SH-SY5Y (cell line): ENCODE results near the gene ABTB2.

ENCODE experiments used
- GATA2 ChIP-seq: IDR thresholded peaks from 2 replicates; pipeline ENCODE4 v1.6.1; 2011; ENCODE audit warnings: mild to moderate bottlenecking, low read depth, low read length
- GATA3 ChIP-seq: IDR thresholded peaks from 2 replicates; pipeline ENCODE4 v1.6.1; 2011; ENCODE audit warnings: low read depth, mild to moderate bottlenecking, low read length, moderate library complexity

DNA sequence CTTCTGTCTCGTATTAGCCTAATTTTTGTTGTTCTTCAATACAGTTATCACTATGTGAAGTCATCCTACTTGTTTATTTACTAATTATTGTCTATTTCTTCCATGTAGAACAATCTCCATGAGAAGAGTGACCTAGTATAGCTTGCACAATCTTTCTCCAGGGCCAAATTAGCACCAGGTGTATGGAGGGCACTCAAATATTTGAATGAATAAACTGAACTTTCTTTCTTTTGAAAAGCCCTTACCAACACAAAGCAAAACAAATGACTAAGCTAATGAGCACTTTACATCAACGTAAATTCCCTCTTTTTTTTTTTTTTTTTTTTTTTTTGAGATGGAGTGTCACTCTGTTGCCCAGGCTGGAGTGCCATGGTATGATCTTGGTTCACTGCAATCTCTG lies 34.2 kb downstream of the ABTB2 start:
- TF ChIP-seq GATA2 (no peak), GATA3 (no peak)
